Activated CD8-positive, alpha-beta memory T cell treated with anti-CD3 and anti-CD28 coated beads, Interleukin-2, amount 50 U/mL, for 24 hours (primary cell): ENCODE measurements around the gene FBXO48.
"Not testable (repeated sequence)": the region's sequence is repeated elsewhere in the genome, so short reads cannot be mapped to it uniquely, and the experiment has no call there.

ENCODE experiments used
- DNase-seq: peaks from one replicate; pipeline ENCODE4 v3.0.0-alpha.2; 2020; ENCODE audit errors: extremely low read depth

Gene FBXO48

DNA sequence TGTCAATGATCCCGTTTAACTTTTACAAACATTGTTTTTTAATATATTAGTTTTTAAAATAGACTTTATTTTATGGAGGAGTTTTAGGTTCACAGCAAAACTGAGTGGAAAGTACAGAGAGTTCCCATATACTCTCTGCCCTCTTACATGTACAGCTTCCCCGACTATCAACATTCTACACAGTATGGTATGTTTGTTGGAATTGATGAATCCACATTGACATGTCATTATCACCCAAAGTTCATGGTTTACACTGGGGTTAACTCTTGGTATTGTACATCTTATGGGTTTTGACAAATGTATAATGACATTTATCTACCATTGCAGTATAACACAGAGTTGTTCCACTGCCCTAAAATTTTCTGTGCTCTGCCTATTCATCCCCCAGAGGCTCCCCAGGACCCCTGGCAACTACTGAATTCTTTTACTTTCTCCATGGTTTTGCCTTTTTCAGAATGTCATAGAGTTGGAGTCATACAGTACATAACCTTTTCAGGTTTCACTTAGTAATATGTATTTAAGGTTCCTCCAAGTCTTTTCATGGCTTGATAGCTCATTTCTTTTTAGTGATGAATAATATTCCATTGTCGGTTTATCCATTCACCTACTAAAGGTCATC lies 5.8 kb upstream of the FBXO48 start:
- DNase-seq, result no peak

DNA sequence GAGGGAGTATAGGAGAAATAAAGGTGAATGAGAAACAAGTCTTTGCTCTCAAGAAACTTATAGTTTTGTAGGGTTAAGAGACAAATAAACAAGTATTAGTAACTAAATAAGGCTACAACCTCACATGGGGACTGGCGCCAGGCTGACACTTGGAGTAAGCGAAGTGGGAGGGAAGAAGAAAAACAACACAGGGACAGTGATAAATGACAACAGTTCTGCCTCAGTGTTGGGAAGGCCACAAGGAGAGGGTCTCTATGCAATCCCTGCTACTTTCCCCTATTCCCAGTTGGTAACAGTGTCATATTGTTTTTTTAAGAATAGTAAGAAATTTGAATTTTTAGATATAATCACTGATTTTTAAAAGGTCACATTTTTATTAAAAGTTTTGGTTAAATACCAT lies 4.3 kb upstream of the FBXO48 start:
- DNase-seq, result no peak

DNA sequence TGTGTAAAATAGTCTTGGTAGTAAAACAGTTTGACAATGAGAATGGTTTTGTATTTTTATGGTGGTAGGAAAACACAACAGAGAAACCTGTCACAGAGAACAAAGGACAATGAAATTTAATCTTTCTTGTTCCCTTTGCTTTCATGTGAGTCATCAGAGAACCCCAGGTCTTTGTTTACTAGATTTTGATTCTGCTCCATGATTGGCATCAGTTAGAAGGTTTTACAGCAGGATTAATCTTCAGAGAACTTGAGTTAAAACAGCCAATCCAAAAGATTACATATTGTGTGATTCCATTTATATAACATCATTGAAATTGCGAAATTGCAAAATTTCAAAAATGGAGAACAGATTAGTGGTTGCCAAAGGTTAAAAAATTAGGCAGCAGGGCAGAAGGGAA lies 2.8 kb upstream of the FBXO48 start:
- no peak for DNase-seq

DNA sequence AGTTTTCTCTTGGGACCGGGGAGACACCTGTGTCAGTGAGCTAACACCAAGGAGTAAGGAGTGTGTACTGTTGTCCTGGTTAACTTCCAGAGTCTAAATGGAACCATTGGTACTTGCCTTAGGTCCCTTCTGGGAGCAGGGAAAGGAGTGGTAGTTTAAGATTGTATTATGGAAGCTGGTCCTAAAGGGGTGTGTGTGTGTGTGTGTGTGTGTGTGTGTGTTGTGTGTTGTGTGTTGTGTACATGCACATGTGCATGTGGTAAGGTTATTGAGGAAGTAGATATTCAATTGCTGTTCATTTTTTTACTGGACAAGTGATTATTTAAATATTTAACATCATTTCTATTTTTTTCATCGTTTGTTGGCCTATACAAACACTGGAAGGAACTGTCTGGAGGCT lies 1.7 kb upstream of the FBXO48 start:
- DNase-seq, result no peak

DNA sequence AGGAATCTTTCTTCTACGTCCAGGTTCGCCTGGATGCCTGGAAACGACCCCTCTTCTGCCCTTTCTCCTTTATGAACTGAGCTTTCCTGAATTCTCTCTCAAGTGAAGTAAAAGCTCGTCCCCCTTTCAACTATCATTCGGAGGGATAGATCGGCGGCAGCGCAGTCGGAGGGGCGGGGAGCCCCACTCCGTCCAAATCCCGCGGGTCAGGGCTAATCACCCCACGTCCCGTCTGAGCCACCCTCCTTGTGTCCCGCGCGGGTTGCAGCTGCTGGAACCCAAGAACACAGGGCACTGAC lies 367 bp downstream of the FBXO48 start:
- no peak for DNase-seq

DNA sequence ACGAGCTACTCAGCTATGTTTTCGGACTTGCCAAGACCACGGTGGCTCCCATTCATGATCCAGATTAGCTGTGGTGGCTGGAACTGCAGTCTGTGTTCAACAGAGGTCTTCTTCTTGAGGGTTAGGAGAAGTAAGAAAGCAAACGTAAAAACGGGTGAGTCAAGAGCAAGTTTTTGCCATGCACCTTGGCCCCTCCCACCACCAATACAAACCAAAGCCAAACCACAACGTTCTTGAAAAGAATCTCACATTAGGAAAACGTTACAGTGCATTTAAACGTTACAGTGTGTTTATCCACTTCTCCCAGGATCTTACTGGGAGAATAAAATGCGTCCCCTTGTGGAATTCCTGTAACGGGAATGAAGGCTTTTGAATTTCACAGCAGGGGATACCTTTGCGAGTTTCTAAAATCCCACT lies 725 bp downstream of the FBXO48 start:
- no peak for DNase-seq

DNA sequence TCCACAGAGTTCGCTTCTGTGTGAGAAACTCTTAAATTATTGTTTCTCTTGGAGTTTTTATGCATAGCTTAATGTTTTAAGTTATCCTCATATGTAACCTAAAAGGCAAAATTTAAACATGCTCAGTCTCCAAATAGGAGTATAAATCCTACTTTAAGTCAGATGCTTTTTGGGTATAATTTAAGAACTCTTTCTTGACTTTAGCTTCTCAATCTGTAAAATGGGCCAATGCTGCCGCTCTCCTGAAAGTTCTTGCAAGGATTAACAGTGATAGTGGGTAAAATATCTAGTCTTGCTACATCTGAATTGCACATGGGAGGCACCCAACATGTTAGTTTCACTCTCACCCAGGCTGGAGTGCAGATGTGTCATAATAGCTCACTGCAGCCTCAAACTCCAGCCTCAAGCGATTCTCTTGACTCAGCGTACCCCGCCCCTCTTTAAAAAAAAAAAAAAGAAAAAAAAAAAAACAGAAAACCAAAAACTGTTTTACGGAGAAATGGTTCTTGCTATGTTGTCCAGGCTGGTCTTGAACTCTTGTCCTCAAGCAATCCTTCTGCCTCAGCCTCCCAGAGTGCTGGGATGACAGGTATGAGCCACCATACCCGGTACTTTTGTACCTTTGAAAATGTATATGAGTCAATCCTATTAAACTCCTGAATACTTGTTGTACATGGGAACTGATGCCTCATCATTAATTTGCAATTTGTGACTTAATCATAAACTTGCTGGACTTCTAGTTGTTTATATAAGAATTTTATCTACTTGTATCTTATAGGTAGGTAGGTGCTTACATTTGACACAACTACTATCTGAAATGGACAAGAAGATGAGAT lies 1.8 kb downstream of the FBXO48 start:
- DNase-seq, result no peak

DNA sequence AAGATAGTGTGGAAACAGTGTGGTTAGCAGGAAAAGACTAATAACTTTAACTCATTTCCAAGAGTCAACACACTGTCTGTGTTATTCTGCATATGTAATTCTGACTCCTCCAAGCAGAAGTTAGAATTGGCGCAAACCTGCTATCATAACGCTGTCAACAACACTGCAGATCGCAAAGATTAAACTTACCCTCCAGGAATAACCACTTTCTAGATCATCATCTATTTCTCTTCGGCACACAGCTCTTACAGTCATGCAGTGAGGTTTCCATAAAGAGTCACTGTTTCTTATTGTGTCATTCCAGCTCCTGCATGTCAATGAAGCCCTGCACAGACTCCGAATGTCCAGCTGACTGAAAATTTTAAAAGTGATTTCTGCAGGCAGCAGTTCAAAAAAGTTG lies 2.4 kb downstream of the FBXO48 start:
- DNase-seq, result no peak

DNA sequence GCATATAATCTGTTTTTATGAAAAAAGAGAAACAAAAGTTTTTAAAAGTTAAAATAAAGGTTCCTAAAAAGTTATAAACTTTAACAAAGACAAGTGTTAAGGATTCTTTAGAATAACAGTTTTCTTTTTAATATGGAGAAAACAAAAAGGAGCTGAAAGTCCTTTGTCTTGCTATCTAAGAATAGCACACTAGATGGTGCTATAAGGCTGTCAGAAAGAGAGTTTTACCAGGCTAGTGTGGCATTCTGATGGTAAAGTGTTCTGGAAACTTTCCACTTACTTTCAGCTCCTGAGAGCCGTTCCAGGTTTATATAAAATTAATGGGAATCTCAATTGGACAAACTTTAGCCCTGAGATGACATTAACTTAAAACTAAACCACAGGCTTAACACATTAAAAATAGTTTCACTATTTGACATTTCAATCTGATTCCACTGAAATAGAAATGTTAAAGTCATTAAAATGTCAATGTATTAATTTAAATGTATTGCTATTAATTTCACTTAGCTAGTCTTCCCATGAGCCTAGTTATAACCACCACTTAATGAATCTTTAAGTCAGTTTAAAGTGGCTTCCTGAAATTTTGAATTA lies 3.7 kb downstream of the FBXO48 start:
- no peak for DNase-seq

DNA sequence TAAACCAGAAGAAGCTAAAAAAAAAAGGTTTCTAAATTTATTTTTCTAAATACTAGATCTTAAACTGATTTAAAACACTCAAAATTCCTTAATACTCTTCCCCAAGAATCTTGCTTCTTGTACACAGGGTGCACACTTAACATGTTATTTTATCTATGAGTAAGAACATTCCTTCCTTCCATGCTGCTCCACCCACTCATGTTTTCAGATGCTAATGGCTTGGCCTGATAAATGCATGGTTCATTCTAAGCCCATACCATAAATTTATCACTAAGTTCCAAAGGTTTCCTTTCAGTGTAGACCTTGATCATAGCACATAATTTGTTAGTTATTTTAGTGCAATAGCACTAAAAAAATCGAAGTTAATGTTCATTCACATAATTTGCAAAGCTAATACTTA lies 8.1 kb downstream of the FBXO48 start:
- no peak for DNase-seq

DNA sequence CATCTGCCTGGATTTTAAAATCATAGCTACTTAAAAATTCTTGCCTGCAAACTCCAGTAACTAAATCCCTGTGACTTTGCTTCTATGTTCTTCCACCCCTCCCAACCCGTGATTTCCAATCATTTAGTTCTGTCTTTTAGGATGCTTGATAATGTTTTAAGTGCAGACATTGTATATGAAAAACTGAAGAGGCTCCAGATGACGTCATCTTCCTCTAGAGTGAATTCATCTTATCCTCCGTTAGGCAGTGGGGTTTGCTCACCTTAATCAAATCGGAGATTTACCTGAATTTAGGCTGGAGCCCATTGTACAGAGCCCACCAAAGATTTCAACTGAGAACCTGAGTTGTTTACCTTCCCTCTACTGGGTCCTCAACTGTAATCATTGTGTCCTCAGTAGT lies 10.9 kb downstream of the FBXO48 start:
- no peak for DNase-seq

DNA sequence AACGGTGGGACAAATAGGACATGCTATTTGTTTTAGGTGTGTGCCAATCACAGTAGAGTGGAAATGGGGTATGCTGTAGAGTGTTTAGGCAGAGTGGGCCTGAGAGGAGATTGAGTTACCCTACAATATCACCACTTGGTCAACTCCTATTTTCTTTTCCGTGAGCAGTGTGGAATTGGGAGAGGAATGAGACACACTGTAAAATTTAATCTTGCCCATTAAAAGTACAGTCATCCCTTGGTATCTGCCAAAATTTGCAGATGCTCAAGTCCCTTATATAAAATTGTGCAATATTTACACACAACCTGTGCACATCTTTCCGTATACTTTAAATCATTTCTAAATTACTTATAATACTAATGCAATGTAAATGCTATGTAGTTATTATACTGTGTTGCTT lies 12.4 kb downstream of the FBXO48 start:
- no peak for DNase-seq

DNA sequence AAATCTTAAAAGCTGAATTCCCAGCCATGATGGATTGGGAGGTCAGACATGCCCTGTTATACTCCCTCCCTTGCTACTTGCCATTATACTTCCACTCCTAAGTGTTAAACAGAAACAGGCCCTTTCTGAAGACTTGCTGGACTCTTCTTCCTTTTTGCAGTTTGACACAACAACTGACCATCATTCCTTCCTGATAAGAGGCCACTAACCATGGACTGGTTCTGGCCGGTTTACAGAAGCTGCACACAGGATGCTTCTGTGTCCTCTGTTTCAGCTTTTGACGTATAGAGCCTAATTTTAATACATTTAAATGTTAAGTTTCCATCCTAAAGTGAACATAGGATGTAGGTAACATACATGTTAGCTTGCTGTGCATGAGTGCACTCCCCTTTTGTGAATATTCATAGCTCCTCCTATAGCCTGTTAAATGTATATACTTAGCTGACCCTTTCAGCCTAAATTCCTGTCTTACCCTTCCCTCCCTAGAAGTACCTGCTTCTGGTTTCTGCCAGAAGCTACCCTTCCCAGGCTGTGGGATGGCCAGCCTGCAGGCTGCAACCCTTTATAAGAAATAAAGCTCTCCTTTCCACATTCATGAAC lies 13.2 kb downstream of the FBXO48 start:
- no peak for DNase-seq

DNA sequence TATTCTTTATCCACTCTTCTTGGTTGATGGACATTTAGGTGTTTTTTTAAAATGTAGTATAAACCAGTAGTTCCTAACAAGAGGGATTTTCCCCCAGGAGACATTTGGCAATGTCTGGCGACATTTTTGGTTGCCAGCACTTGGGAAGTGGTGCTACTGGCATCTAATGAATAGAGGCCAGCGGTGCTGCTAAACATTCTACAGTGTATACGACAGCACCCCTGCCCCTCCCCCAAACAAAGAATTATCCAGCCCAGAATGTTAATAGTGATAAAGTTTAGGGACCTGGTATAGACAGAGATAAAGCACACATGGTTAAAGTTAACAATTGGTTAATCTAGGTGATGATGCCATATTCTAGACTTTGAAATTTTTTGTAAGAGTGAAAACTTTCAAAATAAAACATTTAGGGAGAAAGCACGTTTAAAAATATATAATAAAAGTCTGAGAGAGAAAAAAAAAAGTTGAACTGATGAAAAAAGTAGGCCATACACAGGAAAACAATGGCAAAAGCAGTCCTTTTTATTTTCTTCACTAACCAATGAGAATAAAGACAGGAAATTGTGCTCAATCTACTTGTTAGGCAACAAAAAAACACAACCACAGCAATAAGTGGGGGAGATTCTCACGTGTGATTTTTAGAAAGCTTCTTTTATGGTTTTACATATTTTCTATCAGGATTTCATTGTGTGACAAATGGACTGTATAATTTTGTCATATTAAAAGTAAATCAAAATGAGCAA lies 14.8 kb downstream of the FBXO48 start:
- no peak for DNase-seq

DNA sequence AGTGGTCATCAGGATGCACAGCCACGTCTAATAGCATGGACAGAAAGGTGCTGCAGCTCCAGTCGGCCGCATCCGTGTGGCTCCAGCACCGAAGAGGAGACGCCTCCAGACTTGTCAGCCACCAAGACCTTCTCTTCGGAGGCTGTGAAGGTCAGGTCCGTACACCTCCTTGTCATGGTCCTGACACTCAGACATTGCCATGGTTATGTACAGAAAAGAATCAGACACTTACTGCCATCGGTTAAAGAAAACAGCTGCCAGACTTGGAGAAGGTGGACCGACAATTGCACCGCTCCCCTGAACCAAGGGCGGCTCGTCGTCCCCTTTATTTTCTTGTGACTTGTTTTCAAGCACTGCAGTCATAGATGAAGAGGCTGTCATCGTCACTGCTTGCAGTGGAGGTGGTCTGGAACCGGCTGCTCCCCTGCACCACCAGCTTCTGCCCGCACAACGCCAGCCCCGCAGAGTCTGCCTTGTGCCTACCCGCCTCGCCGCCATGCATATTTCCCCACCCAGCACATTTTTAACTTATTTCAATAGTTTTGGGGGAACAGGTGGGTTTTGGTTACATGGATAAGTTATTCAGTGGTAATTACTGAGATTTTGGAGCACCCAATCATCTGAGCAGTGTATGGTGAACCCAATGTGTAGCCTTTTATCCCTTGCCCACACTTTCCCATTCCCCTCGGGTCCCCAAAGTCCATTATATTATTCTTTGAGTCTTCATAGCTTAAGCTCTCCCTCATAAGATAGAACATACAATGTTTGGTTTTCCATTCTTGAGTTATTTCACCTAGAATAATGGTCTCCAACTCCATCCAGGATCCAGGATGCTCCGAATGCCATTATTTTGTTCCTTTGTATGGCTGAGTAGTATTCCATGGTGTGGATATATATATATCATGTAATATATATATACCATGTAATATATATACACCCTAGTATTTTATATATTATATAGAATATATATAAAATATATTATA lies 18.1 kb downstream of the FBXO48 start:
- DNase-seq, result no peak

DNA sequence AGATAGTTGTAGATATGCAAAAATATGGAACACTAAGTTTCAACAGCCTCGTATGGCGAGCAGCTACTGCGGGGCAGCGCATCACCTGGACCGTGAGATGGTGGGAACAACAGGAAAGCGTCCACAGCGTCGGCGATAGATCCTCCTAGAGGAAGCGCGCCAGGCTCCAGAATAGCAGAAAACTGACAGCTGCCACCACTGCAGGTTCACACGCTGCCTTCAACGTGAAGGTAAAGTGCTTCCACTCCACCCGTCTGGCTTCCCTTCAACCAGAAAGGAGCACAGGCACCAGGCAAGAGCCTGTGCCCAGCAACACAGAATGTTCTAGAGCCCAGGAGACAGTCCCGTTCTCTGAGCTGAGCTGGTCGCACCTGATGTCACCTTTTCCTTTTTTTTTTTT lies 20.0 kb downstream of the FBXO48 start:
- no peak for DNase-seq

DNA sequence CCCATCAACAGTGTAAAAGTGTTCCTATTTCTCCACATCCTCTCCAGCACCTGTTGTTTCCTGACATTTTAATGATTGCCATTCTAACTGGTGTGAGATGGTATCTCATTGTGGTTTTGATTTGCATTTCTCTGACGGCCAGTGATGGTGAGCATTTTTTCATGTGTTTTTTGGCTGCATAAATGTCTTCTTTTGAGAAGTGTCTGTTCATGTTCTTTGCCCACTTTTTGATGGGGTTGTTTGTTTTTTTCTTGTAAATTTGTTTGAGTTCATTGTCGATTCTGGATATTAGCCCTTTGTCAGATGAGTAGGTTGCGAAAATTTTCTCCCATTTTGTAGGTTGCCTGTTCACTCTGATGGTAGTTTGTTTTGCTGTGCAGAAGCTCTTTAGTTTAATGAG lies 20.7 kb downstream of the FBXO48 start:
- not testable (repeated sequence) for DNase-seq

DNA sequence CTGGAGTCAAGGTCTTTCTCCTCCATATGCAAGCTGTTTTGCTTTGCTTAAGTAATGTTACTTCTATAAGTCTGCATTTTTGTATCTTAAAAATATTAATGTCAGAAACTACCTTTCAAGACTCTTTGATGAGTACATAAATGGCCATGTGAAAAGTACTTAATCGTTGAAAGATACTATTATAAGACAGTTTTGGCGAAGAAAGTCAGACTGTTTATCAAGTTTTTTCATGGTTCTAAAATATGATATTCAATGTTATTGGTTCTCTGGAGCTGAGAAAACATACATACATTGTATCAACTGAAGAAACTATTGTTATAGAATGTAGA lies 25.1 kb downstream of the FBXO48 start:
- no peak for DNase-seq

DNA sequence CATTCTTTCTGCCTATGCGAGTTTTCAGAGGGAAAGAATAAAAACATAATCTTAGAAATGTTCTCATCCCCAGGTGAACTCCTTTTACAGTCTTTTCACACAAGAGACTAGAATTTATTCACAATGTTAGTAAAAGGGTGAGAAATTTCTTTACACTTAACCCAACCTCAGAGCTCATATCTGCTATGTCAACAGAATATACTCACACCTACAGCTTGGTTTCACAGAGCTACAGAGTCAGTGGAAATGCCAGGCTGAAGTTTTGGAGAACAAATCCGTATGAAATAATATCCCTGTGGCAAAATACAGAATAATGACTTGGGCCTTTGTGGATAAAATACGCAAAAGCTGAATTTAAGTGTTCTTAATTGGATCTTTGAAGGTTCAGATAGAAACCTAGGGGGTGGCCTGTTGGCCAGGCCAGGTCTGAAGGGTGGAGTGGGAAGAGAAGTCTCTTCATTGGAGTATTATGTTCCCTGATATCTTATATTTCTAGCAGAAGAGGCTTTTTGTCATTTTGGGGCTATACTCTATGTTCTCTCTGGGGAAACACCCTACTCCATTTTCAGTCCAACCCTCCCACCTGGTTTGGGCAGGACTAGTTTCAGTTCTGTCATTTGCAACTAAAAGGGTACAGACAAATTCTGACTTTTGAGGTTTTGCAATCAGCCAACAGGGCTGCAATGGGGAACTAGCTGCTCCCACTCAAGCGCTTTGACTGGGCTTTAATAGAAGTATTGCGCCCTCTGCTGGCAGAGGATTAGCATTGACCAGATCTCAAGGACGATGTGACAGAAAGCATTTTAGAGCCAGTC lies 25.7 kb downstream of the FBXO48 start:
- DNase-seq, result peak; percentile 62
